MM.1S (cell line): Measurements from ENCODE around the gene POLD2.

ENCODE experiments used
- EZH2 ChIP-seq: fragments of 300-600 bp; sonication (generic); optimal IDR thresholded peaks from 2 replicates; pipeline ENCODE3; 2017; ENCODE audit warnings: low read depth, mild to moderate bottlenecking, antibody characterized with exemption, low read length, mixed read lengths
- EZH2phosphoT487 ChIP-seq: fragments of 300-600 bp; sonication (generic); IDR thresholded peaks from 2 replicates; pipeline ENCODE4 v1.6.1; 2018; ENCODE audit warnings: antibody characterized with exemption, low read length
- TF ChIP-seq, protein P1 (sequence below): fragments of 300-600 bp; sonication (generic); IDR thresholded peaks from 2 replicates; pipeline ENCODE4 v1.5.1; 2016; ENCODE audit warnings: antibody characterized with exemption, low read length, mixed read lengths

DNA sequence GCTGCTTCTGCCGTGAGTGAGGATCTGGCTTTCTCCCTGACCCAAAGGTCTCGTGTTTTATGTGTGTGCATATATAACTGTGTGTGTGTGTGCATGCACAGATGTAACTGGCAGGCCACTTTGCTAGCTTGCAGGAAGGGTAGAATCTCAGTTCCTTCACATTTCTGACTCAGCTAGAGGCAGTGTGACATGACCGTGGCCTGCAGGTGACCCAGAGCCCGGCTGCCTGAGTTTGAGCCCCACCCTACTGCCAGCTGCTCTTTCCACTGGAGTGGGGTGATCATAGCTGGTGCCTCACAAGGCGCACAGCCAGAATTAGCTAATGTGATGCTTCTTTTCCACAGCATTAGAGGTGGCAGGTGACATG lies 27.1 kb upstream of the POLD2 start:
- TF ChIP-seq, protein P1, sequence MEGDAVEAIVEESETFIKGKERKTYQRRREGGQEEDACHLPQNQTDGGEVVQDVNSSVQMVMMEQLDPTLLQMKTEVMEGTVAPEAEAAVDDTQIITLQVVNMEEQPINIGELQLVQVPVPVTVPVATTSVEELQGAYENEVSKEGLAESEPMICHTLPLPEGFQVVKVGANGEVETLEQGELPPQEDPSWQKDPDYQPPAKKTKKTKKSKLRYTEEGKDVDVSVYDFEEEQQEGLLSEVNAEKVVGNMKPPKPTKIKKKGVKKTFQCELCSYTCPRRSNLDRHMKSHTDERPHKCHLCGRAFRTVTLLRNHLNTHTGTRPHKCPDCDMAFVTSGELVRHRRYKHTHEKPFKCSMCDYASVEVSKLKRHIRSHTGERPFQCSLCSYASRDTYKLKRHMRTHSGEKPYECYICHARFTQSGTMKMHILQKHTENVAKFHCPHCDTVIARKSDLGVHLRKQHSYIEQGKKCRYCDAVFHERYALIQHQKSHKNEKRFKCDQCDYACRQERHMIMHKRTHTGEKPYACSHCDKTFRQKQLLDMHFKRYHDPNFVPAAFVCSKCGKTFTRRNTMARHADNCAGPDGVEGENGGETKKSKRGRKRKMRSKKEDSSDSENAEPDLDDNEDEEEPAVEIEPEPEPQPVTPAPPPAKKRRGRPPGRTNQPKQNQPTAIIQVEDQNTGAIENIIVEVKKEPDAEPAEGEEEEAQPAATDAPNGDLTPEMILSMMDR, result no peak
- no peak for TF ChIP-seq EZH2phosphoT487
- no peak for TF ChIP-seq EZH2
